HG03139 (cell line): ENCODE measurements around the gene KRTAP10-3.
"Not testable (repeated sequence)": the region's sequence is repeated elsewhere in the genome, so short reads cannot be mapped to it uniquely, and the experiment has no call there.

Experiments used
- ATAC-seq: cut with Tn5 transposase; IDR thresholded peaks from one replicate; pipeline ENCODE4 v1.9.1; 2021; ENCODE audit not compliant: unreplicated experiment

The KRTAP10-3 gene, protein sequence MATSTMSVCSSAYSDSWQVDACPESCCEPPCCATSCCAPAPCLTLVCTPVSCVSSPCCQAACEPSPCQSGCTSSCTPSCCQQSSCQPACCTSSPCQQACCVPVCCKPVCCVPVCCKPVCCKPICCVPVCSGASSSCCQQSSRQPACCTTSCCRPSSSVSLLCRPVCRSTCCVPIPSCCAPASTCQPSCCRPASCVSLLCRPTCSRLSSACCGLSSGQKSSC

DNA sequence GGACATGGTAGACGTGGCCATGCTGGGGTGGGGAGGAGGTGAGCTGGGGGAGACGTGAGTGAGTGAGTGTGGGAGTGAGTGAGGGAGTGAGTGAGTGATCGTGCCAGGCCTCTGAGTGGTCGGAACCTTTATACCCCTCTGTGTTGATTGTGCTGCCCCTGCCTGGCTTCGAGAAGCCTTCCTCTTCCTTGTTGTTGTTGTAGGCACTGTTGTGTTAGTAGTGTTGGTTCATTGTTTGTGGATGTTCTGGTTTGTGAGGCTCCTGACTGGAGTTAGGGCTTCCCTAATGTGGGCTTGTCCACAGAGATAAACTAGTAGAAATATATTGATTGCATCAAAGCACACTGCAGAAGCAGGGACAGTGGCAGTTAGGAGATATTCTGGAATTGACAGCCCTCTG is at the start of gene KRTAP10-3:
Gene KRTAP10-3, minus strand, starts transcription at position 101 of the 400 bp plus-strand sequence. Its CDS starts 80 bp downstream, at position 21.
- no peak for ATAC-seq

DNA sequence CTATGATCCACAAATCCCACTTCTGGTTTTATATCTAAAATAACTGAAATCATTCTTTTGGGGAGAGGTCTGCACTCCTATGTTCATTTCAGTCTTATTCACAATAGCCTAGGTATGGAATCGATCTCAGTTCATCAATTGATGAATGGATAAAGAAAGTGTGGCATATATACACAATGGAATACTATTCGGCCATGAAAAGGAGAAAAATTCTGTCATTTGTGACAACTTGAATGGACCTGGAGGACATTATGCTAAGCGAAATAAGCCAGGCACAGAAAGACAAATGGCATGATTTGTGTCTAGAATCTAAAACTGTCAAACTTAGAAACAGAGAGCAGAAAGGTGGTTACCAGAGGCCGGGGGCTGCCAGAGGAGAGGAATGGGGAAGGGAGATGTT is 47.9 kb upstream of the KRTAP10-3 start:
- ATAC-seq = no peak

DNA sequence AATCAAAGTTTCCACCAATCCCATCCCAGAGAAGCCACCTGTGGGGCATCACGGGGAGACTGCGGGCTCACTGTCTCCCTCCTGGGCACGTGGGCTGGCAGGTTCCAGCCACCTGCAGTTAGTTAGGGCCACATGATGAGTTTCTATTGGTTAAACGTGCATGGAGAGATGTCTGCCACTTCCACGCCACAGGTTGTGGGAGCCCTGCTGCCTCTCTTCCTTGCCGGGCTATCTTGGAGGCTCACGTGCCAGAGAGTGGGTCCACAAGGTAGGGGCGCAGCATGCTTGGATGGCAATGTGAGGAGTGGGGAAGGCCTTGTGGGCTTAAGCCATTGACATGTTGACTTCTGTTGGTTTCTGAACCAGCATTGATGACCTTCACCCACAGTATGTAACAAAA is 45.3 kb upstream of the KRTAP10-3 start:
- ATAC-seq = no peak

DNA sequence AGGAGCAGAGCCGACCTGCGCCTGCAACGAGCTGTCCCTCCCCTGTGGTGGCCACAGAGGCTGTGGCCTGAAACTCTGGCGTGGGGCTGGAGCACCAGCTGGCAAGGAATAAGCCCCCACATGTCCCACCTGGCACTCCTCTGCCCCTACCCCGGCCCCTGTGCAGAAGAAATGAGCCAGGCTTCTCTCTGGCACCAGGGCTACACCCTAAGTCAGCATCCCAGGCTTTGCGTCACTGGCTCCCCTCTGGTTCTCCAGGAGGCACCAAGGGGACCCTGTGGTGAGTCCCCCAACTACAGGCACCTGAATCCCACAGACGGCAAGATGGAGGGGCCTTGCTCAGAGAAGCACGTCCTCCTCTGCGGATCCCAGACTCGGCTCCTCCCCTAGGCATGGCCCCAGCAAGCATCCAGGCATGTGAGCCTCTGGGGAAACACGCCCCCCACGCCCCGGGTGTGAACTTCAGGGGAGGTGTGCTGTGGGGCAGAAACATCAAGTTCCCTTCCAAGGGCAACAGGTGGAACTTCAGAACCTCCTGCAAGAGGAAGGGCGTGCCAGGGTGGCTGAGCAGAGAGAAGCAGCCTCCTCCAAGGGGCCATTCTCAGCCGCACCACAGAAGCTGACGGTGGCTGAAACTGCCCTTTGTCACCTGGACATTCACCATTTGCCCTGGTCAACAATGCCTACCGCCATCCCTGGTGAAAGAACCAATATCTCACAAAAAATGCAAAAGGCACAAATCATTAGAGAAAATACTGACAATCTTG is 44.7 kb upstream of the KRTAP10-3 start:
- ATAC-seq = no peak

DNA sequence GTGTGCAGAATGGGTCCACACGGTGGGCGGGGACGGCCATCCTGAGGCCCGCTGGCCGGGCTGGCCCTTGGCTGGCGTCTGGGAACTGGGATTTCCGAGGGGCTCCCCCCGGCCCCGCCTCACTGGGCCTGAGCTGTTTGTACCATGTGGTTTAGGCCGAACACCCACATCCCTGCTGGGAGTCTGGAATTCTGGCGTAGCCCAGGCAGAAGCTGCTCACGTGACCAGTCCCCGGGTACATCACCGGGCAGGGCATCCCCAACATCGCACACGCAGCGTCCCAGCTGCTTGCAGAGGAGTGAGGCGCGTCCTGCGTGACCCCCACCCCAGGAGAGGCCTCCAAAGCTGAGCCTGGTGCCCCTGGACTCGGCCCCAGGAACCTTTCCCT is 43.9 kb upstream of the KRTAP10-3 start:
- no peak for ATAC-seq

DNA sequence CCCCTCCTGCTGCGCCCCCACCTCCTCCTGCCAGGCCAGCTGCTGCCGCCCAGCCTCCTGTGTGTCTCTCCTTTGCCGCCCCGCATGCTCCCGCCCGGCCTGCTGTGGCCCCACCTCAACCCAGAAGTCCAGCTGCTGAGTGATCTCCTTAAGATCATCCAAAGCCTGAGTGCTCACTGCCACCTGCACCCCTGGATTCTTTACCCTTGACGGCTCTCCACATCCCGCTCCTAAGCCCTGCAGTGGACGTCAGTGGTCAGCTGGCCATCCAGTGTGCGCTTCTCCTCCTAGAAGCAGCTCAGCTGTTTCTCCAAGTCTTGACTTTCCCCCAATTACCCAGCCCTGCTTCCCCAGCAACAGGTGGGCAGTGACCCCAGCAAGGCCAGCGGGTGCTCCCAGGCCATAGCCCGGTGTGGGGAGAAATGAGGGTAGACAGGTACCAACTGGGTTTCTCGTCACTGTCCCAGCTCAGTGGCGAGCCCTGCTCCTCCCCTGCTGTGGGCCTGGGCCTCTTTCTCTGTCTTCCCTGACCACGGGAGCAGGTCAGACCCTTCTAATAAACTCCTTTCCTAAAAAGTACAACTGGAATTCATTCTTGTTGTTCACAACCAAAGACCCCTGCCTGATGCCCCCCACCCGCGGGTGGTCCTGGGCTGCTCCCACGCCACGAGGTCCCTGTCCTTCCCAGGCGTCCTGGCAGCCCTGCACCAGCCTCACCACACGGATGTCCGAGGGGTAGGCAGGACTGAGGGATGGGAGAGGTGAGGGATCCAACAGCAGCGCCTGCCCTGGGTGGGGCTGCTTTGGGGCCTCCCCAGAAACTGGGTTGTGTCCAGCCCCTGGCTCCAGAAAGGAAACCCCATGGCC is 43.2 kb upstream of the KRTAP10-3 start:
- ATAC-seq = no peak

DNA sequence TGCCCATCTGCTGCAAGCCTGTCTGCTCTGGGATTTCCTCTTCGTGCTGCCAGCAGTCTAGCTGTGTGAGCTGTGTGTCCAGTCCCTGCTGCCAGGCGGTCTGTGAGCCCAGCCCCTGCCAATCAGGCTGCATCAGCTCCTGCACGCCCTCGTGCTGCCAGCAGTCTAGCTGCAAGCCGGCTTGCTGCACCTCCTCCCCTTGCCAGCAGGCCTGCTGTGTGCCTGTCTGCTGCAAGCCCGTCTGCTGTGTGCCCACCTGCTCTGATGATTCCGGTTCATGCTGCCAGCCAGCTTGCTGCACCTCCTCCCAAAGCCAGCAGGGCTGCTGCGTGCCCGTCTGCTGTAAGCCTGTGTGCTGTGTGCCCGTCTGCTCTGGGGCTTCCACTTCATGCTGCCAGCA is 42.5 kb upstream of the KRTAP10-3 start:
- not testable (repeated sequence) for ATAC-seq

DNA sequence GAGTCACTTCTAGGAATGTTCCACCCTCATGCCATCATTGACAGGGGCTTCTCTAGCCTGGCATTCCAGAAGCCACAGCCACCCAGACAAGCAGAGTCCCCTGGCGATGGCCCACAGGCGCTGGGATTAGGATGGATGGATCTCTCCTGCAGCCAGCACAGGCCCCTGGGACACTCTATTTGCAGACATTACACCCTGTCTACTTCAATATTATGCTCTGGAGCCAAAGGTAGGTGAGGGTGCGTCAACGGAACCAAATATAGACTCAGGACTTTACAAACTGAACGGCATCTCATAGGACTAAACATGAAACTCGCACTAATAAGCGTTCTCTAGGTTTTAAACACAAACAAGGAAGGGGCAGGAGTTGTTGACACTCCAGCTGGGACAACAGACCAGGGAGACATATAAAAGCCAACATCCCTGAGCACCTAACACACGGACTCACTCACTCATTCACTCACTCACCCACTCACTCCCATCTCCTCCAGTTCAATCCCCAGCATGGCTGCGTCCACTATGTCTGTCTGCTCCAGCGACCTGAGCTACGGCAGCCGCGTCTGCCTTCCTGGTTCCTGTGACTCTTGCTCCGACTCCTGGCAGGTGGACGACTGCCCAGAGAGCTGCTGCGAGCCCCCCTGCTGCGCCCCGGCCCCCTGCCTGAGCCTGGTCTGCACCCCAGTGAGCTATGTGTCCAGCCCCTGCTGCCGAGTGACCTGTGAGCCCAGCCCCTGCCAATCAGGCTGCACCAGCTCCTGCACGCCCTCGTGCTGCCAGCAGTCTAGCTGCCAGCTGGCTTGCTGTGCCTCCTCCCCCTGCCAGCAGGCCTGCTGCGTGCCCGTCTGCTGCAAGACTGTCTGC is 41.8 kb upstream of the KRTAP10-3 start, which contains the start of gene KRTAP10-7:
Gene KRTAP10-7, plus strand, starts transcription at position 480 of the 861 bp plus-strand sequence. Its CDS starts 25 bp downstream, at position 505.
- ATAC-seq = not testable (repeated sequence)

DNA sequence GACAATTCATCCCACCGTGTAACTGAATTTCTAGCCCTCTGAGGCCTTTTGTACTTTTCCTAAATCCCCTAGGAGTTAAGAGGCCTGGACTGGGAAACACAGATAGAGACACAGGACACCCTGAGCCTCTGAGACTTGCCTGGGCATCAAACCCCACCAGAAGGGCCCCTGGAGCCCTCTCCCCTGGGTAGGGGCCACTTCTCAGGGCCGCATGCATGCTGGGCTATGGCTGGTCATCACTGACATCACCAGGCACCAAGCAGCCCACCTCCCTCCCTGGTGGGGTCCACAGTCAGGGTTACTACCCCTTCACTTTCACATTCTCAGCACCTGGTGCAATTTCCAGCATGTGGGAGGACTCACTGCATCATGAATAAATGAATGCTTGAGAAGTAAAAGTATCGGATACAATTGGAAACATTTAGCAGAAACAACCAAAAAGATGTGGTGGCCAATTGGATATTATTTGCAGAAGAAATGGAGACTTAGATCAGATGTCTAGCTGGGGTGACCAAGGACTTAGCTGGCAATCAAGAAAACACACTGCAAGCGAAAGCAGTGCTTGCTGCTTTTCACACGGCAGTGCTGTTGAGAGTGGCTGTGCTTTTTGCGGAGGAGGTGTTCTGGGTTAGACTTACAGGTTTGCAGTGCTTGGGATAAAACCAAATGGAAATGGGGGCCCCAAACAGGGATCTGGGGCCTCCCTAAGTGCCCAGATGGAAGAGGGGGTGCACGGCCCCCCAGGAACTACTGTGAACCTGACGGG is 40.9 kb upstream of the KRTAP10-3 start:
- ATAC-seq = no peak

DNA sequence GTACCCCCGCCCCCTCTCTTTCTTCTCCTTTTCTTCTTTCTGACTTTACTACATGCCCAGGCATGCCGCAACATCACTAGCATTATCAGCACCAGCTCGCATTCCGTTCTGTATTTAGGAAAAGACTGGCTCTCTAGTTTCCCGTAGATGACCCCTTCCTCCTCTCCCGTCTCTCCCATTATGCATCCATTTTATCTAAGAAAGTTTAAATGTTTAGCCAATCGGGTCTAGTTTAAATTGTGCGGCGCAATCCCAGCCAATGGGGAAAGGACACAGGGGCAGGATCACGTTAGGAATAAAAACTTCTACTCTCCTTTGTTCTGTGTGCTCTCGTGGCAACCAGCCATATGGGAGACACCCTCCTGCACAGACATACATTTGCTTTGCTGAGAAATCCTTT is 39.5 kb upstream of the KRTAP10-3 start:
- no peak for ATAC-seq

DNA sequence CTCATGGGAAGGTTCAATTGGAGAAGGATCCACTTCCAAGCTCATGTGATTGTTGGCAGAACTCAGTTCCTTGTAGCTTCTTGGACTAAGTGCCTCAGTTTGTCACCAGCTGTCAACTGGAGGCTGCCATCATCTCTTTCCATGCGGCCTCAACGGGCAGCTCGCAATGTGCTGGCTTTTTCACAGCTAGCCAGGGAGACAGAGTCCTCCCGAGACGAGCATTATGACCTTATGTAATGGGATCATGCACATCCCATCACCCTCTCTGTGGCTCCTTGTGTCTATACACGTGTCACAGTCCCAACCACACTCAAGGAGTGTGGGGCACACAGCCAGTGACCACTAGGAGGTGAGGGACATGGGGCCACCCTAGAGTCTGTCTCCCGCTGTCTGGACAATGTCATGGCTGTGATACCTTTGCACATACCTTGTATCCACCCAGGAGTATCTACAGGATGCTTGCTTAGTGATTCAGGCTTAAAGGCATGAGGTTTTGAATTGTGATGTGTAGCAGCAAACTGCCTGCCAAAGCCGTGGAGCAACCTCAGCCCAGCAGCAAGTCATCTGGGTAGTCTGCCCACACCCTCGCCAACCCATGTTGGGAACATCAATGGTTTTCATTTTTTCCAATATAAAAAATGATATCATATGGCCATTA is 37.6 kb upstream of the KRTAP10-3 start:
- ATAC-seq = no peak

DNA sequence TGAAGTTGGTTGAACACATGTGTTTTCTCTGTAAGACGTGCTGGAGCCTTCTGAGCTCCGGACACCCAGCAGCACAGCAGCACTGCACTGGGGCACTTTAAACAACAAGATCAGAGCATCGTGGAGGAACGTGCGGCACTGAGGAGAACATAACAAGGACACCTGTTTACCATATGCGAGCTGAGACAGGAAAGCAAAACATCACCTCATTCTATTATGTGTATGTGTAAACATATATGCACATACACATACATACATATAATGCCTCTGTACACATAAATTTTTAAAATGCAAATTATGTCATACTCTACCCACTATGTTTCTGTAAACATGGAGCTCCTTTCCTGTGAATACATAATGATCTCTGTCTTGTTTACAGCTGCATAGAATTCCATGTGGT is 36.9 kb upstream of the KRTAP10-3 start:
- no peak for ATAC-seq

DNA sequence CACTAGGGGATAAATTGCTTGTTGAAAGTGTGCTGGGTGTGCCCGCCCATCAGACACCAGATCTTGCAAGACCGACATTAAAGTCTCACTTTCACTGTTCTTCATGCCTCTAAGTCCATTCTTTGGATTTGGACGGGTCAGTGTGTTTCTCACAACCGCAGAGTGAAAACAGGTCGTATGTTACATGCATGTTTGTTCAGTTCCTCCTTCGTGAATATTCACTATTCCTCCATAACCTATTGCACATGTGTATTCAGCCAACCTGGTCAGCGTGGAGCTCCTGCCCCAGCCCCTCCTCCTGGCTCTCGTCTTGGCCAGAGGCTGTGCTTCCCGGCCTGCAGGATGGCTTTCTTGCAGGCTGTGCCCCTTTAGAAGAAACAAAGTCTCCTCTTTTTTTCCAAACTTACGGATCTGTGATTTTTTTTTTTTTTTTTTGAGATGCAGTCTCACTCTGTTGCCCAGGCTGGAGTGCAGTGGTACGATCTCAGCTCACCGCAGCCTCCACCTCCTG is 35.9 kb upstream of the KRTAP10-3 start:
- no peak for ATAC-seq

DNA sequence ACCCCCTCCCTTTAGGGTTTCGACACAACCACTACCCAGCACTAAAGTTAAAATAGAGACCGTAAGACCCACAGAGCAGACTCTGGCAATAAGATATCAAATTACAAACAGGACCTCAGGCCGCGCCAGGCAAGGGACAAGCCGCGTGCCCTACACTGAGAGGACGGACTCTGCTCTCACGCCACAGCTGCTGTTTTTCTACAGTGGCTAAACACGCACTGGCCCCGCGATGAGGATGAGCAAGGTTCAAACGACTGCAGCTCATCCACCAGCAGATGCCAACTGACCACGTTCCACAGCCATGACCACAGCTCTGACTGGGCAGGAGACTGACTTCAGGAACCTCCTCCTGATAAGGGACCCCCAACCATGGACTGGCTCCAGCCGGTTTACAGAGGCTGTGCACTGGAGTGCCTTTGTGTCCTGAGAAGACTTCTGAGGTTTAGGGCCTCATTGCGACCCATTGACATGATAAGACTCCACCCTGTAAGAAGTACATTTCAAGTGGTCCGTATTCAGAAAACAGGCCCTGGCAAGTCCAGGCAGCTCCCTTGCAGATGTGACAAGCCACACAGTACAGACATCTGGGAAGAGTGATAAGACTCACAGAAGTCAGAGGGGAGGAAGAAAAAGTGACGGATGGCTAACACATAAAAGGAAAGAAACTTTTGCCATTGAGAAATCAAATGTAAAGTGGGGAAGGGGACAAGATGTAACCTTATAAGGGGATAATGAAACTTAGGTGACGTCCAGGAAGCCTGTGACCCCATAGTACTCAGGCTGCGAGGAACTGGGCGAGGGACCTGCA is 35.2 kb upstream of the KRTAP10-3 start:
- no peak for ATAC-seq

DNA sequence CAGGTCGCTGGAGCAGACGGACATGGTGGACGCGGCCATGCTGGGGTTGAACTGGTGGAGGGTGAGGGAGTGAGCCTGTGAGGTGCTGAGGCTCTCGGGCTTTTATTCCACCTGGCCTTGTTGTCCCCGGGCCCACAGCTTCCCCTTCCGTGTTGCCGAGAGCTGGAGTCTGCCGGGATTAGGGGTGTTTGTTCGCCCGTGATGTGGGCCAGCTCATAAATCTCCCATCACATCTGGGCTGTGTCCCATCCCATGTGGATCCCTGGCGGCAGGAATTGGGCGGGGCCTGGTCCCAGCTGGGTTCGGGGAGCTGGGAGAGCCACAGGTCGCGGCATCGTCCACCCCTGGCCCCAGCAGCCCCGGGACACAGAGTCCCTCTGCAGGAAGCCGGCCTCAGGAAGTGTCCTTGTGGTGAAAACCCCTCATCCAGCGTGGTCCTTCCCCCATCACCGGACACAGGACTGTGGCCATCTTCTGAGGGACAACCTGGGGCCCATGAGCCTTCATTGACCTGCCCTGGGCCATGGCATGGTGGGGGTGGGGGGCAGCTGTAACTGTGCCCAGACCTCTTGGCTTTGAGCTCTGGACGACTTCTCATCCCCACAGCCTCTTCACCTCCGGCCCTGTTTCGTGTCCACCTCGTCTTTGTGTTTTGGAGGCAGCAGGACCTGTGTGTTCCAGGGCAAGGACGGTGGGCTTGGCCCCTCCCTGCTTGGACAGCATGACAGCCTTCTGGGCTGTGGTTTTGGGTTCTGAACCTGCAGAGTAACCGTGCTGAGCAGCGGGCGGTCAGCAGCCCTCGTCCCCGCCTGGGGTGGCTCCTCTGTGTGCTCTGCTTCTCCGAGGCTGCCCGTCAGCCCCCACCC is 34.1 kb upstream of the KRTAP10-3 start, which contains the start of gene KRTAP10-6:
Gene KRTAP10-6, minus strand, starts transcription at position 60 of the 866 bp plus-strand sequence. Its CDS starts 21 bp downstream, at position 39.
- ATAC-seq = no peak

DNA sequence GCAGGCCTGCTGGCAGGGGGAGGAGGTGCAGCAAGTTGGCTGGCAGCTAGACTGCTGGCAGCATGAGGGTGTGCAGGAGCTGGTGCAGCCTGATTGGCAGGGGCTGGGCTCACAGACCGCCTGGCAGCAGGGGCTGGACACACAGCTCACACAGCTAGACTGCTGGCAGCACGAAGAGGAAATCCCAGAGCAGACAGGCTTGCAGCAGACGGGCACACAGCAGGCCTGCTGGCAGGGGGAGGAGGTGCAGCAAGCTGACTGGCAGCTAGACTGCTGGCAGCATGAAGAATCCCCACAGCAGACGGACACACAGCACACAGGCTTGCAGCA is 33.2 kb upstream of the KRTAP10-3 start:
- not testable (repeated sequence) for ATAC-seq
